PFSK-1 (cell line): ENCODE measurements around the gene TYRP1.

Source experiments
- FOXP2 ChIP-seq: optimal IDR thresholded peaks from 2 replicates; pipeline ENCODE3; 2011; ENCODE audit warnings: borderline replicate concordance, control low read depth, inconsistent platforms; ENCODE audit not compliant: insufficient read depth; ENCODE audit errors: extremely low read length, extremely low read depth
- POLR2AphosphoS5 ChIP-seq: IDR thresholded peaks from 2 replicates; pipeline ENCODE4 v1.6.1; 2012; ENCODE audit warnings: low read depth, mild to moderate bottlenecking, control low read depth, low read length, moderate library complexity
- REST ChIP-seq, 2 experiments: IDR thresholded peaks; 2 replicates each; pipeline versions ENCODE4 v1.6.1 to v1.8.0; 2011 to 2012; ENCODE audit warnings: low read depth in 2 of 2, low read length in 2 of 2, control low read depth in 1 of 2, inconsistent platforms in 1 of 2, mild to moderate bottlenecking in 1 of 2, moderate library complexity in 1 of 2; ENCODE audit not compliant: insufficient read depth in 1 of 2
- SIN3A ChIP-seq: IDR thresholded peaks from 2 replicates; pipeline ENCODE4 v1.6.1; 2012; ENCODE audit warnings: mild to moderate bottlenecking, low read length, moderate library complexity, borderline replicate concordance; ENCODE audit not compliant: insufficient read depth
- TAF1 ChIP-seq: IDR thresholded peaks from 2 replicates; pipeline ENCODE4 v1.6.1; 2012; ENCODE audit warnings: low read length, control low read depth, borderline replicate concordance; ENCODE audit not compliant: insufficient read depth

The TYRP1 gene

GRCh38 chr9:12723409-12724028, 30.3 kb downstream of the TYRP1 start:
- TF ChIP-seq TAF1 (no peak), POLR2AphosphoS5 (no peak), REST (IDR thresholded peaks at IDR 0.05; ENCODE audit: insufficient read depth in 1 of 2, low read depth in 2 of 2, low read length in 2 of 2) (no peak), FOXP2 (no peak), SIN3A (no peak)

DNA sequence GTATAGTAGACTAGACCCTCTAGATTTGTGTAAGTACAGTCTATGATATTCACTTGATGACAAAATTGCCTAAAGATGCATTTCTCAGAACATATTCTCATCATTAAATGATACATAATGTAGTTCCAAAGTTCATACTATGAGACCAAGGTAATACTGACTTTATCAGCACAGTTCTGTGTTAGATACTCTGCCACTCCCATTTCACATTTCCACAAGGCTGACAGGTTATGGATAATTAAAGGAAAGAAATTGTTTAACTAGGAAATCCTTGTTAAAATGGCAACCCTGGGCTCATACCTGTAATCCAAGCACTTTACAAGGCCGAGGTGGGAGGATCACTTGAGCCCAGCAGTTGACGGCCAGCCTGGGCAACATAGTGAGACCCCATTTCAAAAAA, 33.6 kb downstream of the TYRP1 start:
- TF ChIP-seq REST (IDR thresholded peaks at IDR 0.05; ENCODE audit: insufficient read depth in 1 of 2, low read depth in 2 of 2, low read length in 2 of 2), result no peak
- TF ChIP-seq SIN3A, result no peak
- TF ChIP-seq POLR2AphosphoS5, result no peak
- no peak for TF ChIP-seq TAF1
- no peak for TF ChIP-seq FOXP2

DNA sequence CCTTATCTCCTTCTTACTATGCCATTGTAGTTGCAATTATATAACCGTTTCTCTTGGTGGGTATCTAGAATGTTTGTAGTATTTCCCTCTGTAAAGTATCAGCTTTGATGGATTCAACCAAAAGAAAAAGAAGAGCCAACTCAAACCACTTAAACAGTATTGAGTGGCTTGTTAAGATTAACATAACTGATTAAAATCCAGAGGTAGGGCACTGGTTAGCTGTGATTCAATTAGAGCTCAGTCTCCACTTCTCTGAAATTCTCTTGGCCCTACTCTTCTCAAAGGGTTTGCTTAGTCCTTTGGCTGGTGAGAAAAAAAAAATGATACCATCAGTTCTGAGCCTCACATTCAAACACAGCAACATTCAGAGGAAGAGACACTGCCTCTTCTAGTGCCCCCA, 37.0 kb downstream of the TYRP1 start:
- TF ChIP-seq TAF1, result no peak
- no peak for TF ChIP-seq POLR2AphosphoS5

GRCh38 chr9:12730927-12731326, 37.7 kb downstream of the TYRP1 start:
- no peak for TF ChIP-seq POLR2AphosphoS5
- TF ChIP-seq SIN3A, result no peak
- no peak for TF ChIP-seq FOXP2
- no peak for TF ChIP-seq REST (IDR thresholded peaks at IDR 0.05; ENCODE audit: insufficient read depth in 1 of 2, low read depth in 2 of 2, low read length in 2 of 2)
- no peak for TF ChIP-seq TAF1

- no peak for TF ChIP-seq SIN3A
- no peak for TF ChIP-seq REST (IDR thresholded peaks at IDR 0.05; ENCODE audit: insufficient read depth in 1 of 2, low read depth in 2 of 2, low read length in 2 of 2)
- TF ChIP-seq FOXP2, result no peak
- TF ChIP-seq POLR2AphosphoS5, result no peak
- no peak for TF ChIP-seq TAF1
Measured at GRCh38 chr9:12732971-12733370, 39.8 kb downstream of the TYRP1 start.
